Fibroblast of the conjunctiva (primary cell): ENCODE results near the gene ALG11.
"Not testable (repeated sequence)": the region's sequence is repeated elsewhere in the genome, so short reads cannot be mapped to it uniquely, and the experiment has no call there.

Source experiments
- DNase-seq: peaks from one replicate; pipeline ENCODE4 v3.0.0-alpha.2; 2010; ENCODE audit warnings: low read depth

Gene ALG11, protein sequence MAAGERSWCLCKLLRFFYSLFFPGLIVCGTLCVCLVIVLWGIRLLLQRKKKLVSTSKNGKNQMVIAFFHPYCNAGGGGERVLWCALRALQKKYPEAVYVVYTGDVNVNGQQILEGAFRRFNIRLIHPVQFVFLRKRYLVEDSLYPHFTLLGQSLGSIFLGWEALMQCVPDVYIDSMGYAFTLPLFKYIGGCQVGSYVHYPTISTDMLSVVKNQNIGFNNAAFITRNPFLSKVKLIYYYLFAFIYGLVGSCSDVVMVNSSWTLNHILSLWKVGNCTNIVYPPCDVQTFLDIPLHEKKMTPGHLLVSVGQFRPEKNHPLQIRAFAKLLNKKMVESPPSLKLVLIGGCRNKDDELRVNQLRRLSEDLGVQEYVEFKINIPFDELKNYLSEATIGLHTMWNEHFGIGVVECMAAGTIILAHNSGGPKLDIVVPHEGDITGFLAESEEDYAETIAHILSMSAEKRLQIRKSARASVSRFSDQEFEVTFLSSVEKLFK

DNA sequence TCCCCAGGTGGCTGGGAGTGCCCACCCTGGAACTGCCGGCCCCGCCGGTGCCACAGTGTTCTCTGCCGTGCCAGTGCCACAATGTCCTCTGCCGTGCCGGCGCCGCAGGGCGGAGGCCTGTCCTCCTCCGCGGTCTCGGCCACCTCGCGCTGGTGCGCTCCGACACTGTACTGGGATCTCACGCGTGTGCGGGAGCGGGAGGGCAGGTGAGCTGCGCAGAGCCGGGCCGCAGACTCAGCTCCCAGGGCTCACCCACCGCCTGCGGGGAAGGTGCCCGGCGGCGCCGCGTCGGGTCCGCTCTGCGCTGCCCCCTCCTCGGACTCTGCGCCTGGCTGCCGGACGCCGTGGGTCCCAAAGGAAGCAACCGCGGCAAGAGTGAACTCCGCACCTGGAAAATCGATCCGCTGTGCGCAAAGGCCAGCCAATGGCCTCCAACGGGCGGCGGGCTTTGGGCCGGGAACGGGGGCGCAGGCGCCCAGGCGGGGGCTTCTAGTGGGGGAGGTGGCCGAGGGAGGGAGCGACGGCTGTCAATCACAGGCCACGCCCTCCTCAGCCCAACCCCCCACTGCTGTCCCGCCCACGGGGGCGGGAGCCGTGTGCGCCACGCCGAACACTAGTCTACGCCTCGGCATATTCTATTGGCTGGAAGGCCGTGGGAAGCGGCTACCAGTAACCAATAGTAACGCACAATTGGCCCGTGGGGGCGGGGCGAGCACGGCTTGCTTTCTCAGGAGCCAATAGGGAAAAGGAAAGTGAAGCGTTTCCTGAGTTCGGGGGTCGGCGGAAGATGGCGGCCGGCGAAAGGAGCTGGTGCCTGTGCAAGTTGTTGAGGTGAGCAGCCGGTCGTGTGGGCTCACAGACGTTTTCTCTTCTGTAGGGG lies at the start of gene ALG11:
ALG11 (plus strand) TSS at position 767 of the 880 bp plus-strand sequence; CDS start at position 788, 21 bp downstream.
- DNase-seq, result peak; percentile 96

DNA sequence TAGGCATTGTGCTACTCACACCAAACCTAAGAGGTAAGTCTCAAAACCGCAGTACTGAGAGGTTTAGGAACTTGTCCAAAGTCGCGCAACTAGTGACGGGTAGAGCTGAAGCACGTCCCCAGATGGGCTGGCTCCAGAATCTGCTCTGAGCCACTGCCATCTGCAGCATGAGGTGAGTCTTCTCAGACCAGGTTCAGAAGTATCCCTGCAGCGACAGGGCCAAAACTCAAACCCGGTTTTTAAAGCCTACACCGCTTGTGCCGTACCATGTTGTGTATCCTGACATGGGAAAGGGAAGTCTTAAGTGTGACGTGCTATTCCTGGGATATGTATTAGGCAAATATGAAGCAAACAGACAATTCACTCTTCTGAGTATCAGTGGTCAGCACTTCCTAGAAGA lies 46.0 kb upstream of the ALG11 start:
- DNase-seq, result no peak

DNA sequence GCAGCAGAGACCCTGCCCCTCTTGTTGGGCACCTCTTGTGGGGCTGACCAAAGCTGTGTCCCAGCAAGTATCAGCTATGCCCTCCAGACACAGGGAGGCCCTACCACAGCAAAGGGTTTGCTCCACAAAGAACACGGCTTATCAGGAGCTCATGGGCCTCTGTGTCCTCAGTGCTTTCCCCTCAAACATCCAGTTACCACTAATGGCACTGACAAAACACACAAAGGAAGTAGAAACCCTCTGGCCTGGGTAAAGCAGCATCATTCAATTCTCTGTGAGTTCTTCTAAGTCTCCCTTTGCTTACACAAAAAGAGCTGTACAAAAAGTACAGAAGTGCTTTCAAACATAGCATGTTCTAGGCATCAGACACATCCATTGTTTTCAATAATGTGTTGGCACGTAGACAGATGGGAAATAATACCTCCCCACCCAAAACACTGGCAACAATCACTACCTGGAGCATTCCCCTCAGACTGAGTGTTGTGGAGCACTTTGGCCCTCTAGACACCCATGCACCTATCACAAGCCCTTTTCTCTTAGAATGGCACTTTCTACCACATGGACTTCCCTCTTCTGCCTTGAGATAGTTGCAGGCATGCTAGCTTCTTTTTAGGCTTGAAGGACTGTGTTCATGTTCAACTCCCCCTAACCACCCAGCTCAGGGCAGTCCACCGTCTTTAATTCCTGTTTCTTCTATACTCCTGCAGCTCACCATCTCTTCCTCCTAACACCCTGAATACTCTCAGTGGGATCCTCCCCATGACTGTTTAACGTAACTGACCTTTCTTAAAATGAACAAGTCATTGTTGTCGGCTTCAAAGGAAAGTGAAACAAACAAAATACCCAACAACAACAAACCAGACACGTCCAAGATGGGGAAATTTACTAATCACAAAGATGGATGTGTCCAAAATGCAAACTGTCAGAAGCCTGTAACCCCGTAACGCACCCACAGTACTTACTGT lies 44.4 kb upstream of the ALG11 start:
- DNase-seq, result no peak

DNA sequence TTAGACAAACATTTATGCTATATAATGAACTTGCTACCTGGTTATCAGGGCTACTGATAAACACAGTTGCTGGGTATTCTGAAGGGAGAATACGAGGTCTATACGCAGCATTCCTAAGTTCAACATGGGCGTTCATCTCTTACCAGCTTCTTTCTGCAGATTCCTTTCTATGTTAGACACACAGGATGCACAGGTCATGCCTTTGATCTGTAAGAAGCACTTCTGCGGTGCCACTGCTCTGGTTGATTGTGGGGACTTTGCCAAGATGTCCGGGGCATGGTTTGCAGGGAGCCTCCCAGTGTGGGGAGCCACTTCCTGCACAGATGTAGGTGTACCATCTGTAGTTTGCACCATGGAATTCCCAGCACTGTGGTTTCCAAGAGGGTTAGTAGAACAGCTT lies 41.8 kb upstream of the ALG11 start:
- no peak for DNase-seq

DNA sequence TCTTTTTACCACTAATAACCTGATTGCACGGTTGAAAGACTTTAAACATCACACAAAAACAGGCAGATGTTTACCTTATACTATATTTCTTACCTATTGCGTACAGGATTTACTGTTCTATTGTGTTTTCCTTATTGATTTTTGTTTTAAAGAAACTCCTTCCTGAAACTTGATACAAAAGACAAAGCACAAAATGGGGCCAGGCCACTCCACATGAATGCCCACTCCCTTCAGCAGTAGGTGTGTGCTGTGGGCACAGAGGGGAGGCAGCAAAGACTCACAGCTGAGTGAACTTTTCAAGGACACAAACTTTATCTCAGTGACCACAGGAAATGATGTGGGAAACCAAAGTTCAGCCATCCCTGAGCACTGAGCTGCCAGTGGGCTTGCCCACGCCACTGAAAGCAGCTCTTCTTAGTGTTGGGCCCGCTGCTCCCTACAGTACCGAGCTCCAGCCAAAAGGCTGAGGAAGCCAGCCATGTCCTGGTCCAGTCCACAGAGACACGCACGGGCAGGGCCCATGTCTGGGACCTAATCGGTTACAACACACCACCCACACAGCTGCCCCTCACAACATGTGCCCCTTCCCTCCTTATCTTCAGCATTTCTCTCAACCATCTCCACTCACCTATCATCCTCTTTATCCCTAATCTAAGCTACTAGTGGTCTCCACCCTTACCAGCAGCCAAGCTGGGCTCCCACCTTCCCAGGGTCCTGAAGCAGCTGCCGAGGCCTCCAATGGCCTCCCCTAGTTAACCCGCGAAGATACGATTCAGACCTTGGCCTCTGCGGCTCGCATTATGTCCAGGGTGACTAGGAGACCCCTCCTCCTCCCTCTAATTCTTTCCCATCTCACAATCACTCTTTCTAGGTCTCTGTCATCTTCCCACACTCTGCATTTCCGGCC lies 40.4 kb upstream of the ALG11 start:
- DNase-seq, result no peak

DNA sequence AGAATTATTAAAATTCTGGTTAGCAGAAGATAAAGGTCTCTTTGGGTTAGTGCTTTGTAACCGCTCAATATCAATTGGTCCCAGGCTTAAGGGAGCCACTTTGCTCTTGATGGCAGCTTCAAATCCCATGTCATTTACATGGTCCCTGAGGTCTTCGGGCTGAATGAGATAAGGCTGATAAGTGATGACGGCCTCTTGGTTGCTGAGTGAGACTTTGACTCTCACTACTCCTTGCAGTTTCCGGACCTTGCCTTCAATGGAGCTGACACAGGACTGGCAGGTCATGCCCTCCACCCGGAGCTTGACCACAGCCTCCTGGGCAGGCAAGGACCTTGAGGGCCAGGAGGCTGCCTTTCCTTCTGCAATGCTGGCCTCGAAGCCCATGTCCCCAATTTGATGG lies 37.7 kb upstream of the ALG11 start:
- no peak for DNase-seq

DNA sequence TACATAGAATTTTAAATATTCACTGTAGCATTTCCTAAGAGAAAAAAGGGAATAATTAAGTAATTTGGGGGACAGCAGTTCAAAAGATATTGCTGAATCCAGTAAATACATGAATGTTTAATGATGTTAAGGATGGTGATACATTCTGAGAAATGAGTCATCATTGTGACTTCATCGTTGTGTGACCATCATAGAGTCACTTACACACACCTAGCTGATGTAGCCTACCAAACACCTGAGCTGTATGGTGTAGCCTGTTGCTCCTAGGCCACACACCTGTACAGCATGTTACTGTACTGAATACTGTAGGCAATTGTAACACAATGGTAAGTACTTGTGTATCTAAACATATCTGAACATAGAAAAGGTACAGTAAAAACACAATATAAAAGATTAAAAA lies 35.8 kb upstream of the ALG11 start:
- DNase-seq, result no peak

DNA sequence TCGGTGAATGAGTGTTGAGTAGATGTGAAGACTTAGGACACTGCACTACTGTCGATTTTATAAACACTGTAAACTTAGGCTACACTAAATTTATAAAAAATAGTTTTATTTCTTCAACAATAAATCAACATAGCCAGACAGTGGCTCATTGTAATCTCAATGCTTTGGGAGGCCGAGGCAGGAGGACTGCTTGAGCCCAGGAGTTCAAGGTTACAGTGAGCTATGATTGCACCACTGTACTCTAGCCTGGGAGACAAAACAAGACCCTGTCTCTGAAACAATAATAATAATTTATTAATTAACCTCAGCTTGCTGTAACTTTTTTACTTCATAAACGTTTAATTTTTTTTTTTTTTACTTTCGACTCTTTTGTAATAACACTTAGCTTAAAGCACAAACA lies 35.3 kb upstream of the ALG11 start:
- no peak for DNase-seq

DNA sequence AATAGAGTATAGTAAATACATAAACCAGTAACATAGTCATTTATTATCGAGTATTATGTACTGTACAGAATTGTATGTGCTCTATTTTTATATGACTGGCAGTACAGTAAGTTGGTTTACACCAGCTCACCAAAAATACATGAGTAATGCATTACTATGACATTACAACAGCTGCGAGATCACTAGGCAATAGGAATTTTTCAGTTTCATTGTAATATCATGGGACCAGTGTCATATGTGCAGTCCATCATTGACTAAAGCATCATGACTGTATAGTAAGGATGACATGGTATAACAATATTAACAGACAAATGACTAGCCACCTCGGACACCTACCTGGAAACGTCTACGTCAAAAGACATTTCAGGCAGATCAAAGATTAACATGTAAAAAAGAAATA lies 34.6 kb upstream of the ALG11 start:
- no peak for DNase-seq

DNA sequence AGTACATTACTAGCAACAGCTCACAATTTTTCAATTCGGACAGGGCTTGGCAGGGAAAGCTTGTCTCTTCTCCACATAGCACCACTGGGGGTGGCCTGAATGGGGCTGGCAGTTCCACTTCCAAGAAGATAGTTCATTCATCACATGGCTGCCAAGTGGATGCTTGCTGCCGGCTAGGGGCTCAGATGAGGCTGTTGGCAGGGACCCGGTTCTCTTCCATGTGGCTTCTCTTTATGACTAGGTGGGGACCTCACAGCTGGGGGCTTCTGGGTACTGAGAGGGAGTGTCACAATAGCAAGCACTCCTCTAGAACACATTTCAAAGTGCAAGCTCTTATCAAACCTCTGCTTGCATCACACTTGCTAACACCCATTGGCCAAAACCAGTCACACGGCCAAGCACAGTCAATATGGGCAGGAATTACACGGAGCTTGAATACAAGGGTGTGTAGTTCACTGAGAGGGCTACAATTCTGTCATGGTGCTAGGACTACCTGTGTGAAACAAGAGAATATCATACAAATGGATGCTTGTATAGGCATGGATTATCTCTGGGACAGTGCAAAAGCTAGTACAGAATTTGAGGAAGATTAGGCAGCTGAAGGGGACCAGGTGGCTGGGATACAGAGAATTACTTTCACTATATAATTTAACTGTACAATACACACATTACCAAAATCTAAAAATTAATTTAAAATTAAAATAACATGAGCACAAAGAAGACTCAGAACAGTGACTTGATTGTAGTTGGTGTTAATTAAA lies 33.2 kb upstream of the ALG11 start:
- no peak for DNase-seq

DNA sequence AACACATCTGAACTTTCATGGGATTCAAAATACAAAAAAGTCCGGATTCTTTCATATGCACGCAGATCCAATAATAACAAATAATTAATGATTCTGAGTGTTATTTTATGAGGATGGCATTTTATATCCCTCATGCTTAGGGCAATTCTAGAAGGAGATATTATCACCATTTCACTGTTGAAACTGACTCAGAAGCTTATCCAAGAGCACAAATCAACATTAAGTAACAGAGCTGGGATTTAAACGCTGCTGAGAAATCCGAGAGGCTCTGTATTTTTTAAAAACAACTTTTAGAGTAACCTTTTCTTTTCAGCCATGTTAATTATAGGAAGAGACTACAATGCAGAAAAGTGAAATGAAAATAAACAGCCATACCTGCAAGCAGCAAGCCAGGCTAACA lies 31.3 kb upstream of the ALG11 start:
- no peak for DNase-seq

DNA sequence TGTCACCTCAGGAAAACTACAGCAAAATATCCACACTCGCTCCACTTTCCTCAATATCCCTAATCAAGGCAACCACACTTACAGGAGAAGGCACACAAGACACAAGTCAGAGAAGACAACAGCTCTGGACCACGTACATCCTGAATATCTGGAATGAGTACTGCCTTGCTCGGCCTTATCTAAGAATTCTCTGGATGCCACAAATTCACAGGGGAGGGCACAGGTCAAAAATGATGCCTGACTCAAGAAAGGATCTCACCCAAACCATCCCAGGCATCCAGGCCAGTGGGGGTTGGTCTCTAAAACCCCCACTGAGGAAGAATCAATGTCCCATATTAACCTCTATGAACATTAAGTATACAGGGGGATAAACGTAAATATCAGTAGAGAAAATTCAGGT lies 30.8 kb upstream of the ALG11 start:
- DNase-seq, result no peak

DNA sequence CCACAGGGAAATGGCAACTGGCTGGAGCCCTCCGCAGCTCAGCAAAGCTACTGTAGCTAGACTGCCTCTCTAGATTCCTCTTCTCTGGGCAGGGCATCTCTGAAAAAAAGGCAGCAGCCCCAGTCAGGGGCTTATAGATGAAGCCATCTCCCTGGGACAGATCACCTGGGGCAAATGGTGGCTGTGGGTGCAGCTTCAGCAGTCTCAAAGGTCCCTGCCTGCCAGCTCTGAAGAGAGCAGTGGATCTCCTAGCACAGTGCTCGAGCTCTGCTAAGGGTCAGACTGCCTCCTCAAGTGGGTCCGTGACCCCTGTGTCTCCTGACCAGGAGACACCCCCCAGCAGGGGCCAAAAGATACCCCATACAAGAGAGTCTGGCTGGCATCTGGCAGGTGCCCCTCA lies 28.9 kb upstream of the ALG11 start:
- DNase-seq, result not testable (repeated sequence)

DNA sequence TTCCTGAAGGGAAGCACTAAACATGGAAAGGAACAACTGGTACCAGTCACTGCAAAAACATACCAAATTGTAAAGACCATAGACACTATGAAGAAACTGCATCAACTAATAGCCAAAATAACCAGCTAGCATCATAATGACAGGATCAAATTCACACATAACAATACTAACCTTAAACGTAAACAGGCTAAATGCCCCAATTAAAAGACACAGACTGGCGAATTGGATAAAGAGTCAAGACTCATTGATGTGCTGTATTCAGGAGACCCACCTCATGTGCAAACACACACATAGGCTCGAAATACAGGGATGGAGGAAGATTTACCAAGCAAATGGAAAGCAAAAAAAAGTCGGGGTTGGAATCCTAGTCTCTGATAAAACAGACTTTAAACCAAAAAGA lies 27.3 kb upstream of the ALG11 start:
- DNase-seq, result not testable (repeated sequence)

DNA sequence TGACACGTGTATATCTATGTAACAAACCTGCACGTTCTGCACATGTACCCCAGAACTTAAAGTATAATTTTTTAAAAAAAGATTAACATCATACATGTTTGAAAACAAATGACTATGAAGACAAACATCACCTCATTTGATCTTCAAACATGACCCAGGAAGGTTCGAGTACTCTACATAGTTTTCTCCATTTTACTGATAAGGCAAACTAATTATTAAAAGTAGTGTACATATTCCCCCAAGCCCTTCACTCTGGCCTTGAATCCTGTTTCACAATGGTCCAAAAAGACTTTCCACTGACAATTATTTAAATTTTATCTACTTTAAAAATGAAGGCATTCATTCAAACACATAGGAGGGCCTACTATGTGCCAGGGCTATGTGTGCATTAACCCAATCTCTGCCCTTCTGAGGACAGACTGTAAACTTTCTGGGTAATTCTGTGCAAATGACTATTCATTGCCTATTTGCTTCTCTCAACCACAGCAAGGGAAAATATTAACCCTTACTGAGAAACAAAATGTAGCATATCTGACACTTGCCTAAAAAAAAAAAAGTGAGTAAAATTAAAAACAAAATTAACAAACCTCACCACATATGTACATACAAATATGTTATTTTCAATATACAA lies 23.1 kb upstream of the ALG11 start:
- DNase-seq, result no peak

DNA sequence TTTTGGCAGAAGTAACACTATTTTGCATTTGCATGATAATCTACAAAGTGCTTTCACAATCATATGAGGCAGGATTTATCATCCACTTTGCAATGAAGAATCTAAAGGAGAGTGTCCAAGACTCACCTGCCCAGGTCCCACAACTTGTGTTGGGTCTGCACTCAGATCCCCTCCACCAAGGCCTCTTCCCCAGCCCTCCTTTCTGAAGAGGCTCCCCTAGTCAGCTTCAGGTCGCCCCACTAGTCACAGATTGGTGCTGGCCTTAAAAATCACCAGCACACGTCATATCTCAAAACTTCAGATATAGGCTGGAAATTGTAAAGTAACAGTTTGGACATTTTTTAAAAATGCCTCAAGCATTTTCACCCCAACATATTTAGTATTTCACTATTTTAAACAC lies 18.5 kb upstream of the ALG11 start:
- DNase-seq, result no peak

DNA sequence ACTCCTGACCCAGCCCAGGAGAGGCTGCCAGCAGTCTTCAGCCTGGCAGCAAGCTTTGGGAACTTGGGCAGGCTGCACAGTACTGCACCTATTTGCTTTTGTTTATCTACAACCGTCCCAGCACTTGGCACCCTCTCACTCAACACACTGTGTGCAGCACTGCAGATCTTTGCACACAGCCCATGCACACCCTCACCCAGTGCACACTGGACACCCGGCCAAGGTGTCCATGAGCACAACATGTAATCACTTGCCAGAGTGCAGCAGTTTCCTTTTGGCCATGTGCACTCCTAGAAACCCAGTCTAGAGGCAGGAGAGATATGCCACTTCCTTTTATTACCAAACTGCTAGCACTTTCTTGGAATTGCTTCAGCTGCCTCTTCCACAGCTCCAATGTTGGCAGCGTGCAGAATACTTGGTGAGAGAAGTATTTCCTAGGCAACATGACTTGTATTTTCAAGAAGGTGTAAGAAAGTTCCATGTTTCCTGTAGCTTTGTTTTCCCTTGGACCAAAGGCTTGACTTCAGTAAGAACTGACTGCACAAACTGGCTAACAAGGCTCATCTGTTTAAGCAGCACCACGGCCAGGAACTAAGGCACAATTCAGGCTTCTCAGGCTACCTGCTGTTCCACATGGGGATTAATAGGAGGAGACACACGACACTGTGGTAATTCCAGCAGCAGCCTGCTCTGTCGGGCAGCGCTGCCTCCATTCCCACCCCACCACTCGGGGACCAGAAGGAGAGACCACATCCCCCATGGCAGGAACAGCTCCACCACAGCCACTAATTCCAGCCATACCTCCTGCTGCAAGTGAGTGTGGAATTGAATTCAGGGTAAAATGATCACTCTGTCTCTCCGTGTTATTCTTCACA lies 16.3 kb upstream of the ALG11 start:
- no peak for DNase-seq

DNA sequence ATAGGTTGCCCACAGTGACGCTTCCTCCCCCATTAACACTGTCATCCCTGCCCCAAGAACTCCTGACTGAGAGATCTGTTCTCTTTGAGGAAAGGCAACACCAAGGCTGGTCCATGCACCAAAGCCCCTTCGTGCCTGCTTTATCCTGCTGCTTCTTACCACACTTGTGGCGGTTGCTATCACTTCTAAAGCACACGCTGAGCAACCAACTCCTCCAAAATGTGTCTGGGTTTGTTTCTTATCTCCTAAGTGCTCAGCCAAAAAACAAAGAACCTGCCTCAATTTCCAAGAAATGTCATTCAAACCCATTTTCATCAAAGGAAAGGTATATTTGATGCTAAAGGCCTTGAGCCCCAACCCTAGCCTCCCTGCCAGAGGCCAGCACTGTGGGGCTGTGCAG lies 15.6 kb upstream of the ALG11 start:
- DNase-seq, result no peak

DNA sequence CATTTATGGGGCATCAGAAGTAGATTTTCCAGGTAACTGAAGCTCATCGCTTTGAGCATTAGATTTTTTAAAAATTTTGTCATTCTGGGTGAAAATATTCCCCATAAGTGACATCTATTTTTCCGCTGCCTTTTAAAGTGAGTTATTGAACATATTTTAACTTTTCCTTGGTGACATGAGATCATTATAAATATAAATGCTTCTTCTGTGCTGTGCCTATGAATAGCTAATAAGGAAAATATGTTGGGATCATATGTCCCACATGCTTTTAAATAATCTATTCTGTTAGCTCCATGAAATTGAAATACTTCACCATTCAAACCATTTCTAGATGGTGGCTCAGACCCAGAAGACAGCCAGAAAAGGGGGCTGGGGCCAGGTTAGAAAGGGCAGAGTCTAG lies 15.0 kb upstream of the ALG11 start:
- no peak for DNase-seq
